ENCODE measurements around the gene PARD3B.

The PARD3B gene

GRCh38 chr2:204515416-204515815 is 29.9 kb upstream of the PARD3B start:
- no peak for DNase-seq (ENCODE audit: low read depth)
- no peak overlapping the region for H3K4me3 ChIP-seq (ENCODE audit: low read depth, low read length)
- TF ChIP-seq, protein P1, sequence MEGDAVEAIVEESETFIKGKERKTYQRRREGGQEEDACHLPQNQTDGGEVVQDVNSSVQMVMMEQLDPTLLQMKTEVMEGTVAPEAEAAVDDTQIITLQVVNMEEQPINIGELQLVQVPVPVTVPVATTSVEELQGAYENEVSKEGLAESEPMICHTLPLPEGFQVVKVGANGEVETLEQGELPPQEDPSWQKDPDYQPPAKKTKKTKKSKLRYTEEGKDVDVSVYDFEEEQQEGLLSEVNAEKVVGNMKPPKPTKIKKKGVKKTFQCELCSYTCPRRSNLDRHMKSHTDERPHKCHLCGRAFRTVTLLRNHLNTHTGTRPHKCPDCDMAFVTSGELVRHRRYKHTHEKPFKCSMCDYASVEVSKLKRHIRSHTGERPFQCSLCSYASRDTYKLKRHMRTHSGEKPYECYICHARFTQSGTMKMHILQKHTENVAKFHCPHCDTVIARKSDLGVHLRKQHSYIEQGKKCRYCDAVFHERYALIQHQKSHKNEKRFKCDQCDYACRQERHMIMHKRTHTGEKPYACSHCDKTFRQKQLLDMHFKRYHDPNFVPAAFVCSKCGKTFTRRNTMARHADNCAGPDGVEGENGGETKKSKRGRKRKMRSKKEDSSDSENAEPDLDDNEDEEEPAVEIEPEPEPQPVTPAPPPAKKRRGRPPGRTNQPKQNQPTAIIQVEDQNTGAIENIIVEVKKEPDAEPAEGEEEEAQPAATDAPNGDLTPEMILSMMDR (IDR thresholded peaks at IDR 0.05; ENCODE audit: low read depth, low read length) = no peak
- TF ChIP-seq POLR2A (IDR thresholded peaks at IDR 0.05; ENCODE audit: extremely low read depth, insufficient read length) (no peak), MYC (IDR thresholded peaks at IDR 0.05; ENCODE audit: low read depth, low read length) (no peak), MAX (IDR thresholded peaks at IDR 0.05; ENCODE audit: low read depth, low read length) (no peak)

DNA sequence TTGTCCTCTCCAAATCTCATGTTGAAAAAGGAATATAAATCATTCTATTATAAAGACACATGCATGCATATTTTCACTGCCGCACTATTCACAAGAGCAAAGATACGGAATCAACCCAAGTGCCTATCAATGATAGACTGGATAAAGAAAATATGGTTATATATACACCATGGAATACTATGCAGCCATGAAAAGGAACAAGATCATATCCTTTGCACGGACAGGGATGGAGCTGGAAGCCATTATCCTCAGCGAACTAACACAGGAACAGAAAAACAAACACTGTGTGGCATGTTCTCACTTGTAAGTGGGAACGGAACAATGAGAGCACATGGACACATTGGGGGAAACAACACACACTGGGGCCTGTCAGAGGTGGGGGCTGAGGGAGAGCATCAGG is 28.1 kb upstream of the PARD3B start:
- no peak for DNase-seq (ENCODE audit: low read depth)
- TF ChIP-seq MAX (IDR thresholded peaks at IDR 0.05; ENCODE audit: low read depth, low read length) (no peak), POLR2A (IDR thresholded peaks at IDR 0.05; ENCODE audit: extremely low read depth, insufficient read length) (no peak), MYC (IDR thresholded peaks at IDR 0.05; ENCODE audit: low read depth, low read length) (no peak)
- TF ChIP-seq, protein P1 (IDR thresholded peaks at IDR 0.05; ENCODE audit: low read depth, low read length) = no peak

GRCh38 chr2:204529795-204530463 is 15.3 kb upstream of the PARD3B start:
- DNase-seq (ENCODE audit: low read depth) = no peak
- no peak overlapping the region for H3K4me3 ChIP-seq (ENCODE audit: low read depth, low read length)
- TF ChIP-seq POLR2A (IDR thresholded peaks at IDR 0.05; ENCODE audit: extremely low read depth, insufficient read length) (no peak), MYC (IDR thresholded peaks at IDR 0.05; ENCODE audit: low read depth, low read length) (no peak), MAX (IDR thresholded peaks at IDR 0.05; ENCODE audit: low read depth, low read length) (no peak)
- TF ChIP-seq, protein P1 (IDR thresholded peaks at IDR 0.05; ENCODE audit: low read depth, low read length) = no peak

More for the DNA sequence above, 28.1 kb upstream of the PARD3B start:
- H3K4me3 ChIP-seq (ENCODE audit: low read depth, low read length) = no peak overlapping the region

DNA sequence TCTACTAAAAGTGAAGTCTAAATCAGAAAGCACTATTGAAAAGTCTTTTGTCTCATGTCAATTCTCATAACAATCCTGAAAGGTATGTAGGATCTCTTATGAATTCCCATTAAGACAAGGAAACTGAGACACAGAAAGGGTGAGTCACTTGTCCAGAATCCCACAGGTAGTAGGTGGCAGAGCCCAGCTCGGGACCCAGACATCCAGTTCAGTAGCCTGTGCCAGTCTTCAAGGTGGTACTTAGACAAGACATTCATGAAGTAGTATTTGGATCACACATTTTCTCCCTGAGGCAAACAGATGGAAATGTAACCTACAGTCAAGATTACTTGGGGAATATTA is 14.8 kb upstream of the PARD3B start:
- H3K4me3 ChIP-seq (ENCODE audit: low read depth, low read length) = no peak overlapping the region
- TF ChIP-seq MYC (IDR thresholded peaks at IDR 0.05; ENCODE audit: low read depth, low read length) (no peak), MAX (IDR thresholded peaks at IDR 0.05; ENCODE audit: low read depth, low read length) (no peak), POLR2A (IDR thresholded peaks at IDR 0.05; ENCODE audit: extremely low read depth, insufficient read length) (no peak)
- TF ChIP-seq, protein P1 (IDR thresholded peaks at IDR 0.05; ENCODE audit: low read depth, low read length) = no peak
- DNase-seq (ENCODE audit: low read depth) = no peak

DNA sequence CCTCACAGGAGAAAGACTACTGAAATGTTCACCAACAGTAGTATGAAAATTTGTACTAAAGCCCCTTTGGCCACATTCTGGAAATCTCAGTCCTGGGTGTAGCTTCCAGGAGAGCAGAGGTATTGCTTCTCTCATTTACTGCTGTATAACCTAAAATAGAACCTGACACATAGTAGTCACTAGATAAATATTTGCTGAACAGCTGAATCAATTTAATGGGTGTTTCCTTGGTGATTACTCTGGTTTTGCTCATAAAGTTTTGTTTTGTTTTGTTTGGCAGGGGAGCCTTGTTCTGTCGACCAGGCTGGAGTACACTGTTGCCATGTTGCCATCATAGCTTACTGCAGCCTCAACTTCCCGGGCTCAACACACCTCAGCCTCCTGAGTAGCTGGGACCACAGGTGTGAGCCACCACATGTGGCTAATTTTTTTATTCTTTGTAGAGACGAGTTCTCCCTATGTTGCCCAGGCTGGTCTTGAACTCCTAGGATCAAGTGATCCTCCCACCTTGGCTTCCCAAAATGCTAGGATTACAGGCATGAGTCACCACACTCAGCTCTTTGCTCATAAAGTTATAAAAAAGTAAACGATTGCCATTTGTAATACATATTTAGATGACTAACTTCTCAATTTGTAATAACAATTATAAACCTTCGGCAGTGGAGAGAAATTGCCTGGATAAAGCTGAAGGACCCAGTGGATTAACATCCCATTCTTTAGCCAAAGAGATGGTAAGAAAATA is 11.5 kb upstream of the PARD3B start:
- TF ChIP-seq MAX (IDR thresholded peaks at IDR 0.05; ENCODE audit: low read depth, low read length) (no peak), POLR2A (IDR thresholded peaks at IDR 0.05; ENCODE audit: extremely low read depth, insufficient read length) (no peak), MYC (IDR thresholded peaks at IDR 0.05; ENCODE audit: low read depth, low read length) (no peak)
- TF ChIP-seq, protein P1 (IDR thresholded peaks at IDR 0.05; ENCODE audit: low read depth, low read length) = no peak
- DNase-seq (ENCODE audit: low read depth) = no peak
- no peak overlapping the region for H3K4me3 ChIP-seq (ENCODE audit: low read depth, low read length)
